Loucy (cell line): Measurements from ENCODE around the gene ARFGEF3.

Source experiments
- CTCF ChIP-seq: fragments of 200-600 bp; sonication (generic); conservative IDR thresholded peaks from 2 replicates; pipeline ENCODE4 v1.5.1; 2014; ENCODE audit warnings: mild to moderate bottlenecking, antibody characterized with exemption, low read length
- EZH2phosphoT487 ChIP-seq: fragments of 200-600 bp; IDR thresholded peaks from 2 replicates; pipeline ENCODE4 v1.6.1; 2018; ENCODE audit warnings: antibody characterized with exemption, mild to moderate bottlenecking, moderate library complexity, borderline replicate concordance

GRCh38 chr6:138194287-138194686 lies 32.5 kb downstream of the ARFGEF3 start:
- TF ChIP-seq EZH2phosphoT487 (no peak), CTCF (no peak)
